Measurements from ENCODE around the gene PDE4B. TPM values are rescaled to one million over a fixed set of nuclear protein-coding genes. Genes with fewer than 3 reads are reported as not detected.

PDE4B gene
- total RNA-seq, 1 donor: 2.3 TPM

DNA sequence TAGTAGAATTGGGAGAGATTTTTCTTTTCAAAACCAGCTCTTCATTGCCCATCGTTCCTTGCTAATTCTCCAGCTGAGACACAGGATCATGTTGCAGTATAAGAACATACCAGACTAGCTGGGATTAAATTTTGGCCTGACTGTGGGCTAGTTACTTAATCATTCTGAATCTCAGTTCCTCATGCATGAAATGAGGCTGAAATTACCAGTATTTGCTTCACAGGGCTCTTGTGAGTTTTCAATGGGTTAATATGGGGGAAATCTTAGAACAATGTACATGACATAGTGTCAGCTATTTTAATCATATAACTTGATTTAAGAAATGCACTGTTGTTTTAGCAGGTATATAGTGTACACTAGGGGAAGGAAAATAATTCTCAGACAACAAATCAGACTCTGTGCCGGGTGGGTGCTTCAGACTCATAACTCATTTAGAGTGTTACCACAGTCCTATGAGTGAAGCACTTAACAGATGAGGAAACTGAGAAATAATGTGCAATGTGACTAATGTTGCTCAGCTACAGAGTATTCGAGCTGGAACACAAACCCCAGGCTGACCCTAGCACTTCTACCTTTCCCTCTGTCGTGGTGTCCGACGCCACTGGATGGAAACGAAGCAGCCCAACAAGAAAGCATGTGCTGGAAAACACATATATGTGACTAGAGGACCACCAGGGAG, 603.7 kb downstream of the PDE4B start:
- H3K4me3 ChIP-seq (ENCODE audit: low read depth, low read length): no peak overlapping the region
- TF ChIP-seq CTCF (IDR thresholded peaks at IDR 0.05; ENCODE audit: insufficient read depth, low read length): no peak
- DNase-seq (ENCODE audit: low read depth): no peak

GRCh38 chr1:66397192-66397591, 604.5 kb downstream of the PDE4B start:
- DNase-seq (ENCODE audit: low read depth): no peak
- H3K4me3 ChIP-seq (ENCODE audit: low read depth, low read length): no peak overlapping the region
- no peak for TF ChIP-seq CTCF (IDR thresholded peaks at IDR 0.05; ENCODE audit: insufficient read depth, low read length)

GRCh38 chr1:66399888-66400529, 607.3 kb downstream of the PDE4B start:
- no peak overlapping the region for H3K4me3 ChIP-seq (ENCODE audit: low read depth, low read length)
- TF ChIP-seq CTCF (IDR thresholded peaks at IDR 0.05; ENCODE audit: insufficient read depth, low read length): no peak
- no peak for DNase-seq (ENCODE audit: low read depth)

DNA sequence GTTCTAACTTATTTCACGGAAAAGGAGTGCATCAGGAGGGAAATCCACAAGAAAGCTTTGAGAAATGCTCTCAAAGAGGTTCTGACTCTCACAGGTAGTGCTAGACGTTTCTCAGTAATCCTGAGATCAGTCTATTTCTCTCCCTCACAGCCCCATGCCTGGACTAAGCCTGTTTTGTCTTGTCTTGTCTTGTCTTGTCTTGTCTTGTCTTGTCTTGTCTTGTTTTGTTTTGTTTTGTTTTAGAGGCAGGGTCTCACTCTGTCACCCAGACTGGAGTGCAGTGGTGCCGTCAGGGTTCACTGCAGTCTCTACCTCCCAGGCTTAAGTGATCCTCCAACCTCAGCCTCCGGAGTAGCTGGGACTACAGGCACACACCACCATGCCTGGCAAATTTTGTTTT, 608.0 kb downstream of the PDE4B start:
- no peak for DNase-seq (ENCODE audit: low read depth)
- TF ChIP-seq CTCF (IDR thresholded peaks at IDR 0.05; ENCODE audit: insufficient read depth, low read length): no peak

GRCh38 chr1:66401244-66401643, 608.5 kb downstream of the PDE4B start:
- no peak for TF ChIP-seq CTCF (IDR thresholded peaks at IDR 0.05; ENCODE audit: insufficient read depth, low read length)
- no peak overlapping the region for H3K4me3 ChIP-seq (ENCODE audit: low read depth, low read length)
- DNase-seq (ENCODE audit: low read depth): no peak

More for the DNA sequence above, 608.0 kb downstream of the PDE4B start:
- no peak overlapping the region for H3K4me3 ChIP-seq (ENCODE audit: low read depth, low read length)

DNA sequence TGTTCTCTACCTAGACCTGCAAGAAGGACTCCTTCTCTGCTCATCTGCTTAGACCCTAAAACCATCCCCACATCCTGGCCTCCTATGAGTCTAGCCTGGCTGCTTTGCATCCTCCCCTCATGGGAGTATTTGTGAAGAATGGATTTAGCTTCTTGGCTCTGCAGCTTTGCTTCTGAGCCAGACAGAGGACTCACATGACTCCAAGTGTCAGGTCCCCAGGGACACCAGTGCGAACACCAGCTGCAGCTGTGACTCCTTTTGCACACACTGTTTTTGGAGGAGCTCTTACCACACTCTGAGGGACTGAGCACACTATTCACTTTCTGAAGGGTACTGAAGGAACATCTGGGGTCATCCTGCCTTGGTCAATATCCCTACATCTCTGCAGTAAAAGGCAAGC, 609.5 kb downstream of the PDE4B start:
- peak; percentile 72 for DNase-seq (ENCODE audit: low read depth)
- TF ChIP-seq CTCF (IDR thresholded peaks at IDR 0.05; ENCODE audit: insufficient read depth, low read length): no peak
- H3K4me3 ChIP-seq (ENCODE audit: low read depth, low read length): no peak overlapping the region
